GM21619 (cell line): ENCODE measurements around the gene HPN.
"Not testable (repeated sequence)": the region's sequence is repeated elsewhere in the genome, so short reads cannot be mapped to it uniquely, and the experiment has no call there.

Source experiments
- ATAC-seq: cut with Tn5 transposase; IDR thresholded peaks from one replicate; pipeline ENCODE4 v1.9.1; 2021; ENCODE audit not compliant: unreplicated experiment

HPN gene

GRCh38 chr19:35008891-35009341 lies 32.6 kb upstream of the HPN start:
- ATAC-seq: no peak

DNA sequence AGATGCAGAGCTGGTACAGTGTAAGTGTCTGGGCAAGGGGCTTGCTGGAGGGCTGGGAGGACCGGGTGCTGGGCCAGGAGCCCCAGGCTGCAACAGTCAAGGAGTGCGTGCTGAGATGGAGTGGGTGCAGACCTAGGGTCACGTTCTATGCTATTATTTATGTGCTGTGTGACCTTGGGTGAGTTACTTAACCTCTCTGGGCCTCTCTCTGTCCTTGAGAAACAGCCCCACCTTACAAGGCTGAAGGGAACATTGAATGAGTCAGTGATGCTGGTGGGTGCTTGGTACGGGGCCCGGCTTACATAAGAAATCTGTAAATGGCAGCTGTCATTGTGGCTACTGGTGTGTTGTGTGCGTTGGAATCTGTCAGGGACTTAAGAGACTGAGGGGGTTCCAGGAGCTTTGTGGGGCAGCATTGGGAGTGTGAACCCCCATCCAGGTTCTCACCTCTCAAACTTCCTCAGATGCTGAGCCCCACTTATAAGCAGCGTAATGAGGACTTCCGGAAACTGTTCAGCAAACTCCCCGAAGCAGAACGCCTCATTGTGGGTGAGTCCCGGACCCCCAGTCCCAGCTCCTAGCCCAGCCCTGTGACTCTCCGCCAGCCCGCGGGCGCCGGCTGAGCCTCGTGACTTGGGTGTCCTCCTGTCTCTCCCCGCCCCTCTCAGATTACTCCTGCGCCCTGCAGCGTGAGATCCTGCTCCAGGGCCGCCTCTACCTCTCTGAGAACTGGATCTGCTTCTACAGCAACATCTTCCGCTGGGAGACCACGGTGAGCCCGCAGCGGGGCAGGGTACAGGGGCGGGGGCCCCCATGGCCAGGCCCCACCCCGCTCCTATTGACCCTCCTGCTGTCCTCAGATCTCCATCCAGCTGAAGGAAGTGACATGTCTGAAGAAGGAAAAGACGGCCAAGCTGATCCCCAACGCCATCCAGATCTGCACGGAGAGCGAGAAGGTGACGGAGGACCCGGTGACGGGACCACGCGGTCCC lies 31.8 kb upstream of the HPN start:
- ATAC-seq: no peak

DNA sequence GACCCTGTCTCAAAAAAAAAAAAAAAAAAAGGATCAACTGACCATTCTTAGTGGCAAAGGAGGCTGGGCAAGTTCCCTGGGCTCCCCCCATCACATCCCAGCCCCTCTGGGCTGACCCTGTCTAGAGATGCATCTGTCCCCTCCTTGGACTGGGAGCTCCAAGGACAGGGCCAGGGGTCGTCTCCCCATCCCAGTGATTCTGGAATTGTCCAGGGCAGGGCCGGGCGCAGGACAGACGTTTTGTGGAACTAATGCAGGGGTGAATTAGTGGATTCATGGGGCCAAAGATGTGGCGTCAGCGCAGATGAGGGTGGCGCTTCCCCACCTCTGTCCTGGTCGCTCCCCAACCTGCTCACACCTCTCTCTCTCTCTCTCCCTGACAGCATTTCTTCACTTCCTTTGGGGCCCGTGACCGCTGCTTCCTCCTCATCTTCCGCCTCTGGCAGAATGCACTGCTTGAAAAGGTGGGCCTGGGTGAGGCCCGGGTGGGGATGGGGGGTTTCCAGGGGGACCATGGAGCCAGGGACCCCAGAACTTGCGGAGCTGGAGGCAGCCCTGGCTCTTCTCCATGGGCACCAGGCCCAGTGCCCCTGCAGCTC lies 30.3 kb upstream of the HPN start:
- ATAC-seq: no peak

- ATAC-seq: no peak
Measured at GRCh38 chr19:35011737-35012682, 29.5 kb upstream of the HPN start.

DNA sequence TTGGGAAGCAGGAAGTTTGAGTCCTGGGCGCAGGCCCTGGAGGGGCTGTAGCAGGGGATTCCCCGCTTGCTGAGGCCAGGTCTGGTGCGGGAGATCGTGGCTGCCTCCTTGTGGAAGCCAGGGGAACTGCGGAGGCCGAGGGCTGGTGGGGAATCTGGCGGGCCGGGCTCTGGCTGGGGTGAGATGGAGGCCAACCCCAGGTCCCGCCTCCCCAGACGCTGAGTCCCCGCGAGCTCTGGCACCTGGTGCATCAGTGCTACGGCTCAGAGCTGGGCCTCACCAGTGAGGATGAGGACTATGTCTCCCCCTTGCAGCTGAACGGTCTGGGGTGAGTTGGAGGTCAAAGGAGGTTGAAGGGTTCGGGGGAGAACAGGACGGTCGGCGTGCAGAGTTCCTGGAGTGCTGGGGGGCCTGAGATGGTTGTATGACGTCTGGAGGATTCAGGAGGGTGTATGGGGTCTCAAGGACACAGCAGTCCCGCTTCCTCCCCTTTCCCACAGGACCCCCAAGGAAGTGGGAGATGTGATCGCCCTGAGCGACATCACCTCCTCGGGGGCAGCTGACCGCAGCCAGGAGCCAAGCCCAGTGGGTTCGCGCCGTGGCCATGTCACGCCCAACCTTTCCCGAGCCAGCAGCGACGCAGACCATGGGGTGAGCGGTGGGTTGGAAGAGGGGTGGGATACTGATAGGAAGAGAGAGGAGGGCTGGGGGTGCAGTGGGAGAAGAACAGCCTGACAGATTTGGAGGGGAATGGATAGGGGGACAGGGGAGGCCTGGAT lies 28.3 kb upstream of the HPN start:
- ATAC-seq: no peak

GRCh38 chr19:35013820-35014754 lies 27.4 kb upstream of the HPN start:
- ATAC-seq: no peak

DNA sequence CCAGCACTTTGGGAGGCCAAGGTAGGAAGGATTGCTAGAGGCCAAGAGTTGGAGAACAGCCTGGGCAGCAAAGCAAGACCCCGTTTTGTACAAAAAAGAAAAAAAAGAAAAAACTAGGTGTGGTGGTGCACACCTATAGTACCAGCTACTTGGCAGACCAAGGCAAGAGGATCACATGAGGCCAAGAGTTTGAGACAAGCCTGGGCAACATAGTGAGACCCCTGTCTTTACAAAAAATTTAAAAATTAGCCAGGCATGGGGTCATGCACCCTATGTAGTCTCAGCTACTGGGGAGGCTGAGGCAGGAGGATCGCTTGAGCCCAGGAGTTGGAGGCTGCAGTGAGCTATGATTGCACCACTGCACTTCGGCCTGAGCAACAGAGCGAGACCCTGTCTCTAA lies 26.7 kb upstream of the HPN start:
- ATAC-seq: not testable (repeated sequence)

DNA sequence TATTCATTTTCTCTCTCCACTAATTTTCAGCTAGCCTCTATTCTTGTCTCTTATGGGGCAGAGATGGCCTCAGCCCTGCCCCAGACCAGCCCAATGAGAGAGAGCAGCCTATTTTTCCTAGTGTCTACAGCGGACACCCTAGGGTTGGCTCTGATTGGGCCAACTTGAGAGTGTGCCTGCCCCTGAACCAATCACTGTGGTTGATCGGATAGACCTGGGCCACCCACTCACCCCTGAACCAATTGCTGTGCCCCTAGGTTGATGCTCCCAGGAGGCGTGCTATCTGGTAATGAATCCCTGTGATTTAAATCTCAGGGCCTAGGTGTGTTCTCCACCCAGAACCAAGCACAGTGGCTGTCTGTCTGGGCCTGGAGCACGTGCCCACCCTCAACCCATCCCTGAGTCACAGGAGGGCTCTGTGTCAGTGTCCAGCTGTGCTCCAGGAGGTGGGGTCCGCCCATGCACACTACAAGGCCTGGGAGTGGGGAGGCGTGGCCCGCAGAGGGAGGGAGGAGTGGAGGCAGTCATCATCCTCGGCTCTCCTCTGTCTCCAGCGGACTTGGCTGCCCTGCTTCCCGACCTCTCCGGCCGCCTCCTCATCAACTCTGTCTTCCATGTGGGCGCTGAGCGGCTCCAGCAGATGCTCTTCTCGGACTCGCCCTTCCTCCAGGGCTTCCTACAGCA lies 26.1 kb upstream of the HPN start:
- no peak for ATAC-seq

DNA sequence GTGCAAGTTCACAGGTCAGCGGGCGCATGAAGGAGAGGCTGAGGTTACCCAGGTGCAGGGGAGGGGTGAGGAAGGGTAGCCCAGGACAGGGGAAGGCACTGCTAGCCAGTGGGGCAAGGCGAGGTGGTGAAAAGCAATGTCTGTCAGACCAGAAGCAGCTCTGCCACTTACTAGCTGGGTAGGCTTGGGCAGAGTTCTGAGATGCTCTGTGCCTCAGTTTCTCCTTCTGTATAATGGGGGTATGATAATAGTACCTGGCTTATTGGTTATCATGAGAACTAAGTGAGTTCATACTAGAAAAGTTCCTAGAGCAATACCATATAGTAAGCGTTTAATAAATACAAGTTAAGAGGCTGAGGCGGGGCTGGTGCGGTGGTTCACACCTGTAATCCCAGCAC lies 25.6 kb upstream of the HPN start:
- no peak for ATAC-seq

GRCh38 chr19:35017507-35017906 lies 24.0 kb upstream of the HPN start:
- ATAC-seq: no peak

- no peak for ATAC-seq
Measured at GRCh38 chr19:35018379-35018778, 23.1 kb upstream of the HPN start.

GRCh38 chr19:35019144-35019543 lies 22.4 kb upstream of the HPN start:
- ATAC-seq: no peak

DNA sequence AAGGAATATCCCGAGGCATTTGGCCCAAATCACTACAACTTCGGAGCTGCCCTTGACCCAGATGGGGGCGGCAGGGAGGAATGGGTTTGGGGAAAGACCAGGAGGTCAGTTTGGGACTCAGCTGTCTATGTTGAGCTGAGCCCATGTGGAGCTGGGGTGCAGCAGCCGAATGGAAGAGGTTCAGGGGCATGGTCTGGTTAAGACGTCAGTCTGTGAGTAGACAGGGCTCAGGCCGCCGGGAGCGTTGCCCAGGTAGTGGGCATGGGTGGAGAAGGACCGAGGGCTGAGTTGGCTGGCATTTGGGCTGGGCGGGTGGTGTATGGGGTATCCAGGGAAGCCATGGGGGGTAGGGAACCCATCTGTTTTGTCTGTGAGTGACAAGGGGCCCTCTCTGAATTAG lies 20.5 kb upstream of the HPN start:
- ATAC-seq: no peak

DNA sequence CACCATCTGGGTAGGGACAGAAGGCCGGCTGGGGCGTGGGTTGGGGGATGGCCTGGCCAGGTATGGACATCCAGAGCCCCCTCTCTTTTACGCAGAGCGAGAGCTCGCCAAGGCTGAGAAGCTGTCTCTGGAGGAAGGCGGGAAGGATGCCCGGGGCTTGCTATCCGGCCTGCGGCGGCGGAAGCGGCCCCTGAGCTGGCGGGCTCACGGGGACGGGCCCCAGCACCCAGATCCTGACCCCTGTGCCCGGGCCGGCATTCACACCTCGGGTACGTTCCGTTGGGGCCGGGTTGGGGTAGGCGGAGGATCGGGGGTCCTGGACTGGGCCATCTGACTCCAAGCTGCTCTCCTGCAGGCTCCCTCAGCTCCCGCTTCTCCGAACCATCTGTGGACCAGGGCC lies 19.9 kb upstream of the HPN start:
- no peak for ATAC-seq

DNA sequence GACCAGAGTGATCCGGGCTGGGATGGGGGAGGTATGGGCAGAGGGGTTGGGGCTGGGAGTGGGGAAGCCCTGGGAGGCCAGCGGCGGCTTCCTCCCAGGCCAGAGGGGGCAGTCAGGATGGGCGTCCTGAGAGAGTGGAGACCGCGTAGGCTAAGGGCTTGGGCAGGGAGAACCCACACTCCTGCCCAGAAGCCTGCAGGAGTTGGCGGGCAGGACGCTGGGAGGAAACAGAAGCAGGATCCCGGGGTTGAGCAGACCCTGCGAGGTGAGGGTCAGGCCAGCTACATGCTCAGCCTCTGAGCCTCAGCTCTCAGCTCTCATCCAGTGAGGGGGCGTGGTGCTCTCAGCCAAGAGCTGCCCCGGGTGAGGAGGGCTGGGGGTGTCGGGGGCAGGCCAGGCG lies 19.1 kb upstream of the HPN start:
- no peak for ATAC-seq

DNA sequence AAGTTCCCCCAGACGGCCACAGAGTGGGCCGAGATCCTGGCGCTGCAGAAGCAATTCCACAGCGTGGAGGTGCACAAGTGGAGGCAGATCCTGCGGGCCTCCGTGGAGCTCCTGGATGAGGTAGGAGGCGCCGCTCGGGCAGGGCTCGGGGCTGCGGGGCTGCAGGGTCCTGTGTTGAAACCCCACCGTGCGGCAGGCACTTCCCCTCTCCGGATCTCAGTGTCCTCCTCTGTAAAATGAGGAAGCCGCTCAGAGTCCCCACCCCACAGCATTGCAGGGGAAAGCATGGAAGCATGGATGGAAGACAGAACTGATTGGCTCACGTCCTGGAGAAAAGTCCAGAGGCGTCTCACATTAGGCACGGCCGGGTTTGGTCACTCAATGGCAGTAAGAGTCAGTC lies 18.1 kb upstream of the HPN start:
- no peak for ATAC-seq

DNA sequence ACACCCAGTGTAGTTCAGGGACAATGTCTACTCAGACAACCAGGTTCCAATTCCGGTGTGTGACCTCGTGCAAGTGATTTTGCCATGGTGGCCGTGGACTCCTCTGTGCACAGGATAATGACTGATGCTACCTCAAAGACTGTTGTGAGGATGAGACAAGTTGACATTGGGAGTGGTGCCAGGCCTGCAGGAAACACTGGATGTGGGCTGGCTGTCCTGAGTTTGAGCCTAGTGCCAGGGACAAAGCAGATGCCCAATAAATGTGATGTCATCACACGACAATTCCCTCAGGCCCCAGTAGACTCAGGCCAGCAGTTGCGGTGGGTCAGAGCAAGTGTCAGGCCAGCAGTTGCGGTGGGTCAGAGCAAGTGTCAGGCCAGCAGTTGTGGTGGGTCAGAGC lies 17.4 kb upstream of the HPN start:
- ATAC-seq: no peak

DNA sequence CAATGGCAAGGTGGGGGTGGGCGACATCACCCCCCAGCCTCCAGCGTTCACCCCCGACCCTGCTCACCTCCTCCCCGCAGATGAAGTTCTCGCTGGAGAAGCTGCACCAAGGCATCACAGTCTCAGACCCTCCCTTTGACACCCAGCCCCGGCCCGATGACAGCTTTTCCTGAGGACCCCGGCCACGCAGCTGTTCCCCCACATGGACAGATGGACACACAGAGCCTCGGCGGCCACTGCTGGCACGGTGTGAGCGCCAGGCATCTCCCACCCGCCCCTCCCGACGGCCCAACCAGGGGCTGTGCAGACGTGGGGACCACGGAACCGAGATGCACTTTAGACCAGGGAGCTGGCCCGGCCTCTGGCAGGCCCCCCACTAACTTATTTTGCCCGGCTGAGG lies 15.6 kb upstream of the HPN start:
- ATAC-seq: no peak

DNA sequence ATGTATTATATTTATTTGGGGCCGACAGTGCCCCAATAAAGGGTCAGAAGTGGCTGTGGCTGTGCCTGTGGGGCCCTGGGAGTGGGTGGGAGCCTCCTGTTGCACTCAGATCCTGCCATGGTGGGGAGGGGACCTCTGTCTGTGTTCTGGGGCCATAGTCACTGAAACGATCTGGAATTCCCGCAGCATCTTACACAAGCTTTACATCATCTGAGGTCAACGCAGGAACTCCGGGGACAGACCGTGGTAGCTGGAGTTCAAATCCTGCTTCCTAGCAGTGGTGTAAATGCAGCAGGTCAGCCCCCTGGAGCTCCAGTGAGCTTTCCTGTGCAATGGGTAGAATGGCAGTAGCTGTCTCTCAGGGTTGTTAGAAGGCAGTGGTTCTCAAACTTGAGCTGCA lies 15.1 kb upstream of the HPN start:
- ATAC-seq: no peak
